DMS79 treated with DMSO at 0.1 percent for 48 hours (cell line): ENCODE measurements around the gene TTC4.

ENCODE experiments used
- DNase-seq: peaks from one replicate; lab custom pipeline; 2025; lab: John Stamatoyannopoulos, UW

TTC4 gene

GRCh38 chr1:54703471-54703870 lies 12.2 kb upstream of the TTC4 start:
- no peak for DNase-seq

DNA sequence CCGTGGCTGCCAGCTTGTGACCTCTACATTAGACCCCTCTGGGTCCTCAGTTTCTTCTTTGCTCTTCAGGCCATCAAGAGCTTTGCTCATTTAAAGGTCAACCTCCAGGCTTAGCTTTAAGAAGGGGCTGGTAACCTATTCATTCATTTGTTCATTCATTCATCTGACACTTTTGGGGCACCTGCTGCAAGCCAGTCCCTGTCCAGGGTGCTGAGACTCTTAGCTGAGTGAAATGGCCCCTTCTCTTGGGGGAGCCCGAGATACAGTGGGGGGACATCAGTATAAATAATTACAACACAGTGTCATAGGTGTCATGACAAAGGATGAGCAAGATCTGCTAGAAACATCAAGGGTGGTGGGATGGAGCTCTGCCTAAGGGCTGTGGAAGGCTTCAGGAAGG lies 10.5 kb upstream of the TTC4 start:
- no peak for DNase-seq

DNA sequence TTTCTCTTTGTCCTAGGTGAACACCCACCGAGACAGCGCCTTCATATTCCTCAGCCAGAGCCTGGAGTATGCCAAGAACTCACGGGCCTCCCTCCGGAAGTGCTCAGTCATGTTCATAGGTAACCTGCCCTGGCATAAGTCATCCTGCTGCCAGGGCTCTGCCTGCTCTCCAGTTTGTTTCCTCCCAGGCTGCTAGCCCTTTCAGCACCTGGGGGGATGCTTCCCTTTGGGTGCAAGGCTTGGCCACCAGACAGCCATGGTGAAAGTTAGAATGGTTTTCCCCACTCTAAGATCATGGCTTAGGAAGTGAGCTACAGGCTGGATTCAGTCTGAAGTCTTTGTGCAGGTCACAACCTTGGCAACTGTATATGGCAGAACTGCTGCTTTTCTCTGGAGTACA lies 9.2 kb upstream of the TTC4 start:
- DNase-seq, result no peak

DNA sequence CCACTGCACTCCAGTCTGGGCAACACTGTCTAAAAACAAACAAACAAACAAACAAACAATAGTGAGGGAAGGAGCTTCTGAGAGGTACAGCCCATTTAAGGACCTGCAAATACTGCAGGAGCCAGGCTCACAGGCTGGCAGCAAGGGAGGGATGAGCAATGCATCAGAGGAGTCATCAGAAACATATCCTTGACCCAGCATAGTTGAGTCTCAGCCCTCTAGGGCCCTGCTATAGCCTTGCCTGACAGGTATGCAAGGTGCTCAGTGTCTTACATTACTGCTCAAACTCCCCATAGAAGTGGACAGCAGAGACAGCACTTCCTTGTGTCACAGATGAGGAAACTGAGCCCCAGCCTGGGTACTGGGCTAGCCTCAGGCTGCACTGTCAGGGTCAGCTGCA lies 7.3 kb upstream of the TTC4 start:
- DNase-seq, result no peak

DNA sequence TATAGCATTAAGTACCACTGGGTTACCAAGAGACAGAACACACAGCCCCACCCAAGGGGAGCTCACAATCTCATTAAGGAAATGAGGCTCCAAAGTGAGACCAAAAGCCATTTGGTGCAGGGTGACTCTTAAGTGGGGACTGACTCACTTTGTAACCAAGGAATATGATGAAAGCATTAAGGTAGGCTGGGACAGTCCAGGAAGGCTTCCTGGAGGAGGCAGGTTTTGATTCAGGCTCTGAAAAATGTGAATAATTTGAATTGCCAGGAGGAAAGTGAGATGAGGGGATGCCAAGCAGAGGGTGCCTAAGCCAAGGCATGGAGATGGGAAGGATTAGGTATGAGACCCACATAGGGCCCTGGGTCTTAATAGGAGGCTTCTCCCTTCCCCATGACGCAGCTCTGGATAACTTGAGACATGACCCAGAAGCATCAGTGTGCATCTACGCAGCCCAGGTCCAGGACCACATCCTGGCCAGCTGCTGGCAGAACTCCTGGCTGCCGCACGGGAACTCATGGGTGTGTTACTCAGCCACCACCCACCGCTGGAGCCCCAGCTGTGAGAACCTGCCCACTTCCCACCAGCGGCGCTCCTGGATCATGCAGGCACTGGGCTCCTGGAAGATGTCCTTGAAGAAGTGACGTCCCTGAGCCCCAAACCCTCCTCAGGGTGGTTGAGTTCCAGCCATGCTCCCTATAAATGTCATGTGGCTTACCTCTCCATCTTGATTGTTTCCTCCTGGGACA lies 5.9 kb upstream of the TTC4 start:
- DNase-seq, result no peak

- DNase-seq, result no peak
These were observed 5.2 kb upstream of the TTC4 start for GRCh38 chr1:54710434-54710833.

GRCh38 chr1:54710841-54711240 lies 4.8 kb upstream of the TTC4 start:
- DNase-seq, result no peak

- DNase-seq, result no peak
These were observed 4.1 kb upstream of the TTC4 start for GRCh38 chr1:54711536-54711935.

- no peak for DNase-seq
These were observed 674 bp upstream of the TTC4 start for GRCh38 chr1:54714881-54715492.

GRCh38 chr1:54716299-54717047 lies 812 bp downstream of the TTC4 start:
- DNase-seq, result no peak

GRCh38 chr1:54721719-54722118 lies 6.1 kb downstream of the TTC4 start:
- no peak for DNase-seq

DNA sequence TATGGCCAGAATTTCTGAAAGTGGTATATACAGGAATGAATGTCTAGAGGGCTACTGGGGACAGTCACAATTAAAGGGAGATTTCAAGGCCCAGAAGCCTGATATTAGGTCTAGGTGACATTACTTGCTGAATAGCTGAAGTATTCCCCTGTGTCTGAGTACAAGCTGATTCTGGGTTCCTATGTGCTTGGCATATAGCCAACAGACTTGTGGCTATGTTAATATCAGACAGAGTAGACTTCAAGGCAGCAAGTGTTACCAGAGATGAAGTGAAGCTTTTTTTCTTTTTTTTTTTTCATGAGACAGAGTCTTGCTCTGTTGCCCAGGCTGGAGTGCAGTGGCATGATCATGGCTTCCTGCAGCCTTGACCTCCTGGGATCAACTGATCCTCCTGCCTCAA lies 8.3 kb downstream of the TTC4 start:
- no peak for DNase-seq

GRCh38 chr1:54724771-54725170 lies 9.1 kb downstream of the TTC4 start:
- no peak for DNase-seq

- DNase-seq, result no peak
These were observed 12.4 kb downstream of the TTC4 start for GRCh38 chr1:54728027-54728426.

DNA sequence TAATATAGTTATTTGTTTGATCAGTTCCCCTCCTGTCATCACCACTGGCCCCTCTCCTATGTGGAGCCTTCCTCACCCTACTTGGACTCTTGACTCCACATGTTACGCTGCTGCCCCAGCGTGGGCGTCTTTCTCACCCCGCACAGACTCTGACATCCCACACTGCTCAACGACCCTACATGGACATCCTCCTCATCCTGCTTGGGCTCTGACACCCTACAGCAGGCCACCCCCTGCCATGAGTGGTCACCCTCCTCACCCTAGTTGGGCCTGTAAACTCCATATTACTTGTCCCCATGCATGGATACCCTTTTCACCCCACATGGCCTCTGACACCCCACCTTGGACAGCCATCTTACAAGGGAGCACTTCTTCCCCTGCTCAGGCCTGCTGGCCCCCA lies 21.0 kb downstream of the TTC4 start:
- DNase-seq, result no peak

DNA sequence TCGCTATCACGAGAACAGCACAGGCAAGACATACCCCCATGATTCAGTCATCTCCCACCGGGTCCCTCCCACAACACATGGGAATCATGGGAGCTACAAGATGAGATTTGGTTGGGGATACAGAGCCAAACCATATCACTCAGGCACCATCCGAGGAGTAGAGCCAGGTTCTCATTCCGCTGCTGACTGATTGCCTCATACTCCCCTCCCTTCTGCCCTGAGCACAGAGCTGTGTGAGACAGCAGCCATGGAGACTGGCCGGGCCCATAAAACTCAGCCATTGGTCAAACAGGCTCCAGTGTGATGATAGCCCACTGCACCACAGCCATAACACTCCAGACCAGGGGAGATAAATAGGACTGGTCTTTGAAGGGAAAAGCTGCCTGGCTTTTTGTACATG lies 22.6 kb downstream of the TTC4 start:
- no peak for DNase-seq

DNA sequence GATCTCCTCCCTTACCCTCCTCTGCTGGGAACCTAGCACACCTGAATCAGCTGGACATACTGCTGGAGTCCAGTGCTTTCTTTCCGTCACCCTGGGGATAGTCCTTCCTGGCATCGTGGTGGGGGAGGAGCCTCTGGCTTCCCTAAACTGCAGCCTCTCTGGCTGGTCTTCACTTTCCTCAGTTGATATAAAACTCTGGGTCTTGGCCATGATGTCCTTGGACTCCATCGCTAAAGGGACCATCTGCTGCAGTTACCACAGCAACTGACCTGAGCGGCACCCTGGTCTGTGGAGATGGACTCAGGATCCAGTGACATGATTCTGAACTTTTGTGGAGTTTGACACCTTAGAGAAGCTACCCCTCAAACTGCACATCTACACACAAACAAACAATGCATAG lies 25.9 kb downstream of the TTC4 start:
- no peak for DNase-seq

- no peak for DNase-seq
These were observed 26.6 kb downstream of the TTC4 start for GRCh38 chr1:54742282-54742681.

DNA sequence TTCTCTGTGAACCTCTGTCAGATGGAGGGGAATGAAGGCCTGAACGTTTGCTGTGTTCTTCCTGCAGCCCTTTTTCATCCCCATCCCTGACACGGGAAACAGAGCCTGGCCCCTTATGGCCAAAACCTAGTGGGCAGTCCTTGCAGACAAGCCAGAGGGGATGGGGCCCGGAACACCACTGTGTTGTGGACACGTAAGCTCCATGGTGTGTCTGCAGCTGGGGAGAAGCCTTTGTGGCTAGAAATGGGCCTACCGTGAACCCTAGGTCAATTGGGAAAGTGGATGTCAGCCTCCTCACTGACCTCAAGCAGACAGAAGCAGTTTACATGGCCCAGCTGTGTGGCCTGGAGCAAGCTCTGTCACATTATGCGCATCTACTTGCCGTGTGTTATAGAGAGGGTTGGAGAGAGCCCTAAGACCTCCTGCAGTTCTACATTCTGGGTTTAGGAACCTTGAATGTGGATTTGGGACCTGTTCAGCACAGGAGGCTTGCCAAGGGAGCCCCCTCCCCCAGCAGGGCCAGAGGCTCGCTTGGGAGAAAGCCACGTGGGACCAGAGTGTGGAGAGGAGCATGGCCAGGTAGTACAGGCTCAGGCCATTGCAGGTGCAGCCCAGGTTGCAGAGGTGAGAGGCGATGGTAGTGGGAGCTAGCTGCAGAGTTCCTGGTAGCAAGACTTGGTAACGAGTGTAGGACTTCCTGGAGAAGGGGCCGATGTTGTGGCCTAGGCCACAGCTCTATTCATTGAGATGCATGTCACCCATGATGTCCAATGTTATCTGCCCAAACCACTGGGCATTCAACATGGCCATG lies 28.0 kb downstream of the TTC4 start:
- no peak for DNase-seq

- DNase-seq, result no peak
These were observed 29.0 kb downstream of the TTC4 start for GRCh38 chr1:54744696-54745095.

DNA sequence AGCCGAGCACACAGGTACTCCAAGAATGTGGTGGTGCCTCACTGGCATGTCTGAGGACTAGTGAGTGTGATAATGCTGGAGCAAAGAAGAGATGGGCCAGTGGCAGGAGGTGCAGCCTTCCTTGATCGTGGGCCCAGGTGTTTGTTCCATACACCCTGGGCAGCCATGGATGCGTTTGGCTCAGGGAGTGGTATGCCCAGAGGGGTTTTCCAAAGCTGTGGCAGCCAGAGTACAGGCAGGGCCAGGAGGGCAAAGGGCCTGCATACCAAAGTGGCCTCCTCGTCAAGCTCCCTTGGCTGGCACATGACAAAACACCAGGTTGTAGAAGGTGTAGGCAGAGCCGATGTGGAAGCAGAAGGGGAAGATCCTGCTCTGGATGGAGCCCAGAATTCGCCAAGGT lies 29.6 kb downstream of the TTC4 start:
- DNase-seq, result no peak

DNA sequence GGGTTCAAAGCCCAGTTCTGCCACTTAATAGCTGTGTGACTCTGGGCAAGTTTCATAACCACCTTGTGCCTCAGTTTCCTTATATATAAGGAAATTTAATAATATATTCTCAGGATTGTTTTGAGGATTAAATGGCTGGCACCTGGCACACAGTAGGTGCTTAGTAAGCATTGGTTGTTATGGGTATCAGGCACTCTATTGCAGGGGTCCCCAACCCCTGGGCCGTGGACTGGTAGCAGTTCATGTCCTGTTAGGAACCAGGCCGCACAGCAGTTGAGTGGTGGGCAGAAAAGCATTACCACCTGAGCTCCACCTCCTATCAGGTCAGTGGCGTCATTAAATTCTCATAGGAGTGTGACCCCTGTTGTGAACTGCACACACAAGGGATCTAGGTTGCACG lies 30.2 kb downstream of the TTC4 start:
- no peak for DNase-seq
